Transverse colon (tissue), 4 donors: ENCODE data around the gene SYNE1.

Experiments
- EP300 ChIP-seq: sonication (generic); formaldehyde crosslinking; IDR thresholded peaks from one replicate; pipeline ENCODE4 v1.6.1; 2017; ENCODE audit warnings: antibody characterized with exemption, low read depth
- POLR2A ChIP-seq: fragments of 450-650 bp; IDR thresholded peaks from one replicate; pipeline ENCODE4 v1.6.1; 2016; ENCODE audit warnings: antibody characterized with exemption, mild to moderate bottlenecking, moderate library complexity
- POLR2AphosphoS5 ChIP-seq, 3 donors: sonication (generic); formaldehyde crosslinking; IDR thresholded peaks; one replicate each; pipeline ENCODE4 v1.6.1; 2016; ENCODE audit warnings: antibody characterized with exemption in 3 of 3
- TF ChIP-seq, protein P1 (sequence below), 5 experiments: fragments of 200-600 bp in 3 of 5; fragments of 450-650 bp in 2 of 5; sonication (generic) in 3 of 5; IDR thresholded peaks; 1 replicate in 2 of 5; 2 replicates in 3 of 5; pipeline ENCODE4 v1.5.1; 2016 to 2017; ENCODE audit warnings: antibody characterized with exemption in 5 of 5, inconsistent platforms in 3 of 5, mild to moderate bottlenecking in 2 of 5, moderate library complexity in 1 of 5

GRCh38 chr6:152263582-152263981 lies 373.6 kb downstream of the SYNE1 start:
- no peak for TF ChIP-seq POLR2AphosphoS5 (IDR thresholded peaks at IDR 0.05)
- no peak for TF ChIP-seq POLR2A
- TF ChIP-seq, protein P1, sequence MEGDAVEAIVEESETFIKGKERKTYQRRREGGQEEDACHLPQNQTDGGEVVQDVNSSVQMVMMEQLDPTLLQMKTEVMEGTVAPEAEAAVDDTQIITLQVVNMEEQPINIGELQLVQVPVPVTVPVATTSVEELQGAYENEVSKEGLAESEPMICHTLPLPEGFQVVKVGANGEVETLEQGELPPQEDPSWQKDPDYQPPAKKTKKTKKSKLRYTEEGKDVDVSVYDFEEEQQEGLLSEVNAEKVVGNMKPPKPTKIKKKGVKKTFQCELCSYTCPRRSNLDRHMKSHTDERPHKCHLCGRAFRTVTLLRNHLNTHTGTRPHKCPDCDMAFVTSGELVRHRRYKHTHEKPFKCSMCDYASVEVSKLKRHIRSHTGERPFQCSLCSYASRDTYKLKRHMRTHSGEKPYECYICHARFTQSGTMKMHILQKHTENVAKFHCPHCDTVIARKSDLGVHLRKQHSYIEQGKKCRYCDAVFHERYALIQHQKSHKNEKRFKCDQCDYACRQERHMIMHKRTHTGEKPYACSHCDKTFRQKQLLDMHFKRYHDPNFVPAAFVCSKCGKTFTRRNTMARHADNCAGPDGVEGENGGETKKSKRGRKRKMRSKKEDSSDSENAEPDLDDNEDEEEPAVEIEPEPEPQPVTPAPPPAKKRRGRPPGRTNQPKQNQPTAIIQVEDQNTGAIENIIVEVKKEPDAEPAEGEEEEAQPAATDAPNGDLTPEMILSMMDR (IDR thresholded peaks at IDR 0.05) = no peak
- TF ChIP-seq EP300 = no peak
